SU-DHL-6 (cell line): ENCODE results near the gene SMIM38.

ENCODE experiments used
- H2AFZ ChIP-seq: fragments of 200-600 bp; sonication (generic); 2 replicates; pipeline ENCODE4 v1.6.1; 2014; ENCODE audit warnings: low read depth, mild to moderate bottlenecking, moderate library complexity, mixed read lengths, antibody characterized with exemption, low read length; ENCODE audit not compliant: severe bottlenecking
- H3F3A ChIP-seq: fragments of 200-600 bp; shearing (Covaris generic); 2 replicates; pipeline ENCODE4 v1.6.0; 2016; ENCODE audit warnings: antibody characterized with exemption, mild to moderate bottlenecking; ENCODE audit not compliant: insufficient read depth
- H3K27ac ChIP-seq: fragments of 200-600 bp; sonication (generic); 2 replicates; pipeline ENCODE4 v1.5.1; 2016; ENCODE audit warnings: low read depth, mild to moderate bottlenecking, low read length, moderate library complexity, mixed read lengths
- H3K27me3 ChIP-seq: fragments of 200-600 bp; sonication (generic), shearing (Covaris generic); 2 replicates; pipeline ENCODE4 v1.6.0; 2014; ENCODE audit warnings: mild to moderate bottlenecking, low read length
- H3K36me3 ChIP-seq: fragments of 200-600 bp; sonication (generic); 2 replicates; pipeline ENCODE4 v1.6.1; 2014; ENCODE audit warnings: mild to moderate bottlenecking, low read length, mixed read lengths
- H3K4me2 ChIP-seq: fragments of 300-600, 200-600 bp; shearing (Covaris generic), sonication (generic); 2 replicates; pipeline ENCODE4 v1.6.0; 2014; ENCODE audit warnings: low read length, low read depth, mild to moderate bottlenecking; ENCODE audit not compliant: poor library complexity, severe bottlenecking
- H3K4me3 ChIP-seq: fragments of 200-600 bp; sonication (generic); 2 replicates; pipeline ENCODE4 v1.5.1; 2014; ENCODE audit warnings: antibody characterized with exemption, low read length, mild to moderate bottlenecking, mixed read lengths; ENCODE audit not compliant: insufficient read depth, poor library complexity, severe bottlenecking
- H3K79me2 ChIP-seq: fragments of 200-600 bp; sonication (generic); 2 replicates; pipeline ENCODE4 v1.6.1; 2014; ENCODE audit warnings: mild to moderate bottlenecking, low read length, moderate library complexity; ENCODE audit not compliant: insufficient read depth
- H3K9ac ChIP-seq: fragments of 200-600 bp; sonication (generic); 2 replicates; pipeline ENCODE4 v1.7.0; 2014; ENCODE audit warnings: mild to moderate bottlenecking, low read length
- H3K9me2 ChIP-seq: fragments of 200-600 bp; sonication (generic); replicated peaks from 2 replicates; pipeline ENCODE4 v1.6.1; 2014; ENCODE audit warnings: low read length; ENCODE audit not compliant: insufficient read depth
- H3K9me3 ChIP-seq: fragments of 200-600 bp; sonication (generic); 2 replicates; pipeline ENCODE4 v1.6.1; 2014; ENCODE audit warnings: low read length, mixed read lengths; ENCODE audit not compliant: insufficient read depth
- H4K20me1 ChIP-seq: fragments of 200-600 bp; sonication (generic); 2 replicates; pipeline ENCODE4 v1.6.1; 2014; ENCODE audit warnings: low read depth, mild to moderate bottlenecking, antibody characterized with exemption, low read length, moderate library complexity, mixed read lengths
- EZH2phosphoT487 ChIP-seq: fragments of 200-600 bp; sonication (generic), shearing (Covaris generic); conservative IDR thresholded peaks from 2 replicates; pipeline ENCODE4 v1.6.1; 2018; ENCODE audit warnings: mild to moderate bottlenecking, antibody characterized with exemption, low read length, moderate library complexity, mixed read lengths
- TF ChIP-seq, protein P1 (sequence below): fragments of 200-600 bp; sonication (generic); IDR thresholded peaks from one replicate; pipeline ENCODE4 v1.5.1; 2017; ENCODE audit warnings: antibody characterized with exemption, mild to moderate bottlenecking, low read length, moderate library complexity; ENCODE audit not compliant: insufficient read depth, poor library complexity, severe bottlenecking

The SMIM38 gene

DNA sequence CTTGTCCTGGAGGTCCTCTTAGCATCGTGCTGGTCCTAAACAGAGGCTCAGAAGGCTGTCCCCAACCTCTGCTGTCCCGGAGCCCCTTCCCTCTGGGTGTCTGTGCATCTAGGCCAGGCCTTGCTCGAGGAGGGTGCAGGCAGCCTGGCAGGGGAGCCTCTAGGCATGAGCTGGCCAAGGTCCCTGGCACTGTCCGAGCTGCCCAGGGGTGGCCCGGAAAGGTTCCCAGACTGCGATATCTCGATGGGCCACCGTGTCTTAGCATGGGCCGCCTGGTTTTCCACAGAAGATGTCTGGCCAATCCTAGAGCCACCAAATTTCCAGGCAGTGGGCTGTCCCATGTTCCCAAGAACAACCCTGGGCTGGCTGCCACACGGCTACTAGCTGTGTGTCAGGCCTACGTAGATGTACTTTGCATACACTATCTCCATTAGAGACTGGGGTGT lies 24.6 kb upstream of the SMIM38 start:
- Histone ChIP-seq H3K79me2 (no peaks in the 10 kb centered on the region), H3K9me3 (no peaks in the 10 kb centered on the region; the same call in 1 of the 2 replicates), H2AFZ (no peak overlapping the region), H3K36me3 (no peaks in the 10 kb centered on the region), H4K20me1 (no peaks in the 10 kb centered on the region), H3K4me3 (no peak overlapping the region), H3K27ac (no peak overlapping the region), H3F3A (no peaks in the 10 kb centered on the region), H3K27me3 (no peaks in the 10 kb centered on the region), H3K9ac (no peak overlapping the region), H3K4me2 (no peak overlapping the region), H3K9me2 (no peaks in the 10 kb centered on the region)
- TF ChIP-seq EZH2phosphoT487 = no peak
- TF ChIP-seq, protein P1, sequence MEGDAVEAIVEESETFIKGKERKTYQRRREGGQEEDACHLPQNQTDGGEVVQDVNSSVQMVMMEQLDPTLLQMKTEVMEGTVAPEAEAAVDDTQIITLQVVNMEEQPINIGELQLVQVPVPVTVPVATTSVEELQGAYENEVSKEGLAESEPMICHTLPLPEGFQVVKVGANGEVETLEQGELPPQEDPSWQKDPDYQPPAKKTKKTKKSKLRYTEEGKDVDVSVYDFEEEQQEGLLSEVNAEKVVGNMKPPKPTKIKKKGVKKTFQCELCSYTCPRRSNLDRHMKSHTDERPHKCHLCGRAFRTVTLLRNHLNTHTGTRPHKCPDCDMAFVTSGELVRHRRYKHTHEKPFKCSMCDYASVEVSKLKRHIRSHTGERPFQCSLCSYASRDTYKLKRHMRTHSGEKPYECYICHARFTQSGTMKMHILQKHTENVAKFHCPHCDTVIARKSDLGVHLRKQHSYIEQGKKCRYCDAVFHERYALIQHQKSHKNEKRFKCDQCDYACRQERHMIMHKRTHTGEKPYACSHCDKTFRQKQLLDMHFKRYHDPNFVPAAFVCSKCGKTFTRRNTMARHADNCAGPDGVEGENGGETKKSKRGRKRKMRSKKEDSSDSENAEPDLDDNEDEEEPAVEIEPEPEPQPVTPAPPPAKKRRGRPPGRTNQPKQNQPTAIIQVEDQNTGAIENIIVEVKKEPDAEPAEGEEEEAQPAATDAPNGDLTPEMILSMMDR = no peak

GRCh38 chr11:69131644-69132300 lies 24.0 kb upstream of the SMIM38 start:
- Histone ChIP-seq H3K27me3 (no peaks in the 10 kb centered on the region), H3K27ac (no peak overlapping the region), H3K4me2 (no peak overlapping the region), H3K9ac (no peak overlapping the region), H3K79me2 (no peaks in the 10 kb centered on the region), H3K36me3 (no peaks in the 10 kb centered on the region), H3F3A (no peaks in the 10 kb centered on the region), H2AFZ (no peak overlapping the region), H4K20me1 (no peaks in the 10 kb centered on the region), H3K9me3 (no peaks in the 10 kb centered on the region; the same call in 1 of the 2 replicates), H3K4me3 (no peak overlapping the region), H3K9me2 (no peaks in the 10 kb centered on the region)
- no peak for TF ChIP-seq EZH2phosphoT487
- TF ChIP-seq, protein P1 = no peak

DNA sequence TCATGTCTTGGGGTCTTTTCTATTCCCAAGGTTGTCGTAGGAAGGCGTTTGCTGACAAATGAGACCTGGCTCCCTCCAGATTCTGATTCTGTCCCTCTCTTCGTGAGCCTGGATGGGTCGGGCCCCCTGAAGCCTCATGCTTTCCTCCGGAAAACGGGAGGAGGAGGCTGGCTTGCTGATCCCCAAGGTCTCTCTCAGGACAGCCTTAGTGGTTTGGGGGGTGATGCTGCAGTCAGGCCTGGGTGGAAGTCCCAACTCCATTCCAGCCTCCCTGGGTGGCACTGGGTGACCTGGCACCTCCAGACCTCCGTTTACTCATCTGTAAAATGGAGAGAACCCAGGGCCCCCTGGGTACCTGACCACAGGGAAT lies 23.4 kb upstream of the SMIM38 start:
- H3K27ac ChIP-seq = no peak overlapping the region

More for the DNA sequence above, 23.4 kb upstream of the SMIM38 start:
- TF ChIP-seq EZH2phosphoT487 = no peak
- TF ChIP-seq, protein P1 = no peak
- Histone ChIP-seq H3K4me2 (no peak overlapping the region), H3K79me2 (no peaks in the 10 kb centered on the region), H2AFZ (no peak overlapping the region), H4K20me1 (no peaks in the 10 kb centered on the region), H3F3A (no peaks in the 10 kb centered on the region), H3K36me3 (no peaks in the 10 kb centered on the region), H3K9me2 (no peaks in the 10 kb centered on the region), H3K27me3 (no peaks in the 10 kb centered on the region), H3K9me3 (no peaks in the 10 kb centered on the region; the same call in 1 of the 2 replicates), H3K4me3 (no peak overlapping the region), H3K9ac (no peak overlapping the region)
